Measurements from ENCODE around the gene PPP1R1C. TPM values are rescaled to one million over a fixed set of nuclear protein-coding genes. Genes with fewer than 3 reads are reported as not detected.

PPP1R1C gene
- total RNA-seq, 1 donor from 2014 or later, result 0.48 TPM

- intact Hi-C loops (cut with micrococcal nuclease), result no loop called here
These were observed 15.4 kb upstream of the PPP1R1C start for GRCh38 chr2:181970160-181970794.

GRCh38 chr2:181971032-181971431, 14.6 kb upstream of the PPP1R1C start:
- intact Hi-C loops (cut with micrococcal nuclease), result no loop called here

- intact Hi-C loops (cut with micrococcal nuclease), result no loop called here
These were observed 13.1 kb upstream of the PPP1R1C start for GRCh38 chr2:181972431-181973170.

- intact Hi-C loops (cut with micrococcal nuclease), result no loop called here
These were observed 12.4 kb upstream of the PPP1R1C start for GRCh38 chr2:181973171-181973783.

GRCh38 chr2:181977661-181978350, 7.8 kb upstream of the PPP1R1C start:
- intact Hi-C loops (cut with micrococcal nuclease), result no loop called here

- intact Hi-C loops (cut with micrococcal nuclease), result no loop called here
These were observed 7.1 kb upstream of the PPP1R1C start for GRCh38 chr2:181978351-181979150.

- intact Hi-C loops (cut with micrococcal nuclease), result no loop called here
These were observed 1.6 kb upstream of the PPP1R1C start for GRCh38 chr2:181984060-181984459.

- intact Hi-C loops (cut with micrococcal nuclease), result no loop called here
These were observed 630 bp upstream of the PPP1R1C start for GRCh38 chr2:181984814-181985631.

- intact Hi-C loops (cut with micrococcal nuclease), result no loop called here
These were observed 2.7 kb downstream of the PPP1R1C start for GRCh38 chr2:181988154-181988924.

- intact Hi-C loops (cut with micrococcal nuclease), result no loop called here
These were observed 3.4 kb downstream of the PPP1R1C start for GRCh38 chr2:181989099-181989498.

GRCh38 chr2:181991171-181991885, 5.7 kb downstream of the PPP1R1C start:
- intact Hi-C loops (cut with micrococcal nuclease), result no loop called here

GRCh38 chr2:181992776-181993175, 7.1 kb downstream of the PPP1R1C start:
- intact Hi-C loops (cut with micrococcal nuclease), result no loop called here

- intact Hi-C loops (cut with micrococcal nuclease), result no loop called here
These were observed 9.6 kb downstream of the PPP1R1C start for GRCh38 chr2:181995289-181995688.

- intact Hi-C loops (cut with micrococcal nuclease), result no loop called here
These were observed 12.6 kb downstream of the PPP1R1C start for GRCh38 chr2:181998041-181998835.

- intact Hi-C loops (cut with micrococcal nuclease), result no loop called here
These were observed 13.4 kb downstream of the PPP1R1C start for GRCh38 chr2:181998891-181999654.

- intact Hi-C loops (cut with micrococcal nuclease), result no loop called here
These were observed 14.3 kb downstream of the PPP1R1C start for GRCh38 chr2:181999911-182000310.

- intact Hi-C loops (cut with micrococcal nuclease), result no loop called here
These were observed 19.4 kb downstream of the PPP1R1C start for GRCh38 chr2:182004945-182005520.

All from T-helper 2 cell treated with Interferon-gamma antibody and Interleukin-4, amounts not matched to agents 100 ng/mL and 5 ng/mL, for 36 hours (primary cell).